Eye (tissue), 1 donor: ENCODE results near the gene PLEKHG3.
A peak's percentile ranks its signal among the peaks of the same experiment; 100 is the strongest.

Experiments used
- DNase-seq: peaks from one replicate; pipeline ENCODE4 v3.0.0-alpha.2; 2015

PLEKHG3 gene

DNA sequence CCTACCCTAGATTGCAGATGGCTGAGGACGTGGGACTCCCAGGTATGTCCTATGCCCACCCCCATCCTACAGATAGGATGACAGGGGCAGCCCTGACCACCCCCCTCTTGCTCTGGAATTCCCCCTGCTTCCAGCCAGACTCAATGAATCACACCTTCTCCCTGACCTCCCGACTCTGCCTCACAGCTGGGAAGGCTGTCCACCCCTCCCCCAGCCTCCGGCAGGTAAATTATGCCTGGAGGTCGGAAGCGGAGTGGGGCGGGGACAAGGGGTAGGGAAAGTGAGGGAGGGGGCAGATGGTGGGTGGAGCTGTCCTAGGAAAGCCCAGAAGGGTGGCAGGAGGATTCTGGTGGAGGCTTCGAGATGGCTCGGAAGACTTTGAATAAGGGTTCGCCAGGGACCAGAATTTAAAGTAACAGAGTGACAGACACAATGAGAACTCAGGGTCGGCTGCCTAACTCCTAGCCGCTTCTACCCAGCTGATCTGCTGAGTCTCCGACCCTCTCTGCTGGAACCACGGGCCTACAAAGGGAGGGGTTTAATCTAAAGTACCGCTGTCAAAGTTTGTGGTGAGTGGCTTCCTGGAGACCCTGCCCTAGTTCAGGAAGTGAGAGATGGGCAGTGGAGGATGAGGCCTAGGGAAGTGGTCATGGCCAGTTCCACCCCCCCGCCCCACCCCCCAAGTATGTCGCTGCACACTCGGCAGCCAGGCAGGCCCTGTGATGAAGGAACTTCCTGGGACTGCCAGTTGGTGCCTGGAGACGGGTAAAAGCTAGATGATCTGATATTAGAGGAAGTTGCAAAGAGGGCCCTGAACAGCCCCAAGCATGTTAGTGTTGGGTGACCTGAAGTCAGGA, 4.2 kb downstream of the PLEKHG3 start:
- no peak for DNase-seq

GRCh38 chr14:64709126-64709525, 4.9 kb downstream of the PLEKHG3 start:
- DNase-seq: no peak

GRCh38 chr14:64711039-64711438, 6.8 kb downstream of the PLEKHG3 start:
- DNase-seq: no peak

- no peak for DNase-seq
Observed at GRCh38 chr14:64713677-64714076, 9.5 kb downstream of the PLEKHG3 start.

GRCh38 chr14:64714432-64715025, 10.3 kb downstream of the PLEKHG3 start:
- no peak for DNase-seq

GRCh38 chr14:64715146-64715627, 11.0 kb downstream of the PLEKHG3 start:
- DNase-seq: no peak

DNA sequence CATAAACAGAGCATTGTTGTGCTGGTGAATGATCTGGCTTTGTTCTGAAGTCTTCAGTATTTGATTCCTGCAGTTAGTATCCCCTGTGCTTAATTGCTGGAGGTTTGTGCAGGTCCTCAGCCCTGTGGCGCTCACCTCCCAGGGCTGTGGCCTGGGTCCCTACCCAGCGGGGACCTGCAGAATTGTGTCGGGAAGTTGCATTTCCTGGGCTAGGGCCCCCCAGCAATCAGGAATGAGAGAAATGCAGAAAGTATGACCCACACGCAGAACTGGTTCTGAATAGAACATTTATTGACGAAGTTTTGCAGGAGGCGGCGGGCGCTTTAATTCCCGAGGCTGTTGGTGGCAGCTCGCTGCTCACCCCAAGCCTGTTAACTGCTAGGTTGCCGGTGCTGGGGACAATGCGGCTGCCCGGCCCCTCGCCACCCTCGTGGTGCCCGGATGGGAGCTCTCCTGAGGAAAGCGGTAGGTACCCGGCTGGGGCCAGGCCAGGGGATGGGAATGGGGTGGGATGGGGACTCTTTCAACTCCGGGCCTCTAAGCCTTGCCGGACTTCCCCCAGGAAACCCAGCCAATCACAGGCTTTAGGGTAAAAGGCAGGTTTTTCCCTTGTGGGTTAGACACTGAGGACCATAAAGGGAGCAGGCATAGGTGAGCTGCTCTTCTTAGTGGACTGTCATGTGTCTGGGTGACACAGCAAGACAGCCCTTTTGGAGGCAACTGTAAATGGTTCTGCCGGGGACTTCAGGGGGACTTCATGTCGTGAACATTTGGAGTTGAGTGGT, 11.6 kb downstream of the PLEKHG3 start:
- peak; percentile 61 for DNase-seq

- DNase-seq: no peak
Observed at GRCh38 chr14:64717870-64718269, 13.6 kb downstream of the PLEKHG3 start.

GRCh38 chr14:64718762-64719161, 14.5 kb downstream of the PLEKHG3 start:
- no peak for DNase-seq

DNA sequence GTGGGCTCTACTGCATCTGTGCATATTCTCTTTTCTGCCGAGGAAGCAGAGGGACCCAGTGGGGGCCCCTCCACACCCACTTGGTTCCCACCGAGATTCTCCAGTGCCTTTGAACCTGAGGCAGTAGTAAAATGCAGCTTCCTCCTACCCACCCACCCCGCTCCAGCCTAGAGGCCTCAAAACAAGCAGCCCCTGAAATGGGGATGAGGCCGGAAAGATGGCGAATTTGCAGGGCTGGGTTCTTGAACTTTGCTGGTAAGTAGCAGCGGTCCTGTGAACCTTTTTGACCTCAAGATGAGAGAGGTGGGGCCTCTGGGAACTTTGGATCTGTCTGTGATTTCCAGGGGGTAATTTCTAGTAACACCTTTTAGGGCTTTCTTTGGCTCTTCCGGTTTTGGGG, 15.4 kb downstream of the PLEKHG3 start:
- DNase-seq: no peak

DNA sequence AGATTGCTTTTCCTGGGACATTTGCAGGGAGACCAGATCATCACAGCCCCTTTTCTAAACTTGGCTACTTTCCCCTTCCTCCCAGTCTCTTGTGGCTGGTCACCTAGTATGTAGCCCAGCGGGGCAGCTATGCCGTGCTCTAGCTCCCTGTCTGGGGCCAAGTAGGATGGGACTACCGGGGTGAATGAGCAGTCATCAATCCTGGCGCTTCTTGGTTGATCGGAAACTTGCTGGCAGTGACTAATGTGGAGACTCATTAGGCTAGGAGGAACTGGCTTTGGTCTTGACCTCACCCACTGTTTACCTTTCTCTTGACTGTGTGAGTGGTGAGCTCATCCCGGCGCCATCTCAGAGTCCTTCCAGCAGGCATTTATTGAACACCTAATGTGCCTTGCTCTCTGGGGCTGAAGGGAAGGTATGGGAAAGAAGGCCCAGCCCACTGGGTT, 15.9 kb downstream of the PLEKHG3 start:
- DNase-seq: no peak

DNA sequence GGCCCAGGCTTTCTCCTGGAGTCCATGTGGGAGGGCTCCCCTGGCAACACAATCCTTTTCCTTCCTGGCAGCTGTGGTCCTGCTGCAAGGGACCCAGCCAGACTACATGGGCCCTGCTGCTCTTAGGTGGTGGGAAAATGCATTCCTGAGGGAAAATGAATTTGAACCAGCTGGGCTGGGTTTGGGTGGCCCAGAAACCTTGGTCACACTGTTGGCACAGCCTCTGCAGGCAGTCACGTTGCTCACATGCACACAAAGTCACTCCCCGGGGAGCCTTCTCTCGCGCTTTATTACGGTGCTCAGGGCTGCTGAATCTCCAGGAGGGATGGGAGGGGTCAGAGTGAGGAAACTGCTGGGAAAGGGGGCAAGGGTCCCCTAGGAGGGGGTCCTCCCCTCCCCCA, 17.2 kb downstream of the PLEKHG3 start:
- peak; percentile 57 for DNase-seq

GRCh38 chr14:64721899-64722298, 17.7 kb downstream of the PLEKHG3 start:
- DNase-seq: no peak

GRCh38 chr14:64722842-64723447, 18.7 kb downstream of the PLEKHG3 start:
- DNase-seq: no peak

GRCh38 chr14:64723691-64724577, 19.7 kb downstream of the PLEKHG3 start:
- DNase-seq: peak; percentile 79

GRCh38 chr14:64724578-64724930, 20.3 kb downstream of the PLEKHG3 start:
- DNase-seq: no peak

DNA sequence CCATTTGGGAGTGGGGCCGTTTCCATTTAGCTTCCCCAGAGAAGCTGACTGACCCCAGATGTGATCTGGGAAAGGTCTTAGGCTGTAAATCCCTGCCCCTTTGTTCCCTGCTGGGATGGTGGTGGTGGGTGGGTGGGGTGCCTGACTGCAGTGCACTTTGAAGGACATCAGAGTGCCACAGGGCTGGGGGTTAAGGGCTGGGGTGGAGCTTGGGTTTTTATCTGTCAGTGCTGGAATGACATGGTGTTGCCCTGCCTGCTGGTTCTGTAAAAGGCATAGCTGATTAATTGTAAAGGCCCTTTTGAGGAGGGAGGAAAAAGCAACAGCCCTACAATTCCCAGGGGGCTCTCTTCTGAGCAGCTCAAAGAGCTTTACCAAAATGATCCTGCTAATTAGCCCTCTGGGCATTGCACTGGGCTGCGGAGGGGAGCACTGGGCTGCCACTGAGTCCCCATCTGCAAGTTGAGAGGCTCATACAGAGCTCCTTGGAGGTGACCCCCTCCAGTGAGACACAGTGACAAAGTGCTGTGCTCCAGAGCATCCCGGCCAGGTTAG, 21.1 kb downstream of the PLEKHG3 start:
- DNase-seq: peak; percentile 62

- no peak for DNase-seq
Observed at GRCh38 chr14:64725879-64726584, 21.8 kb downstream of the PLEKHG3 start.

GRCh38 chr14:64726585-64726890, 22.3 kb downstream of the PLEKHG3 start:
- DNase-seq: peak; percentile 19

GRCh38 chr14:64727551-64728071, 23.4 kb downstream of the PLEKHG3 start:
- no peak for DNase-seq

DNA sequence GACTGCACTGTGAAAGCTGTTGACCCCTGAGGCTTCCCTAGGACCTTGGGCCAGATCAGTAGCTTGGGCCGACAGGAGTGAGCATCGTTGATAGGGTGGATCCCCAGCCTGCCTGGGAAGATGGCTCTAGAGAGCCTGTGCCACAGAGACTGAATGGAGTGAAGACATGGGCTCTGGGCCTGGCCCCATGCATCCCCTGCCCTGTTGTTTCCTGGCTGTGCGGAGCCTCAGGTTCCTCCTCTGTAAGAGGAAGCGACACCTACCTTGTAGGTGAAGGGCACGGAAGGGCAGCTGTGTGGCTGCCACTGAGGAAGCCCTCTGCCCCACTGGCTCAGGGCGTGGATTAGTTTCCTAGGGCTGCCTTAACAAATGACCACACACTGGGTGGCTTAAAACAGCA, 23.9 kb downstream of the PLEKHG3 start:
- no peak for DNase-seq
